Tibial nerve (tissue), 4 donors: Measurements from ENCODE around the gene LFNG. TPM values are rescaled to one million over a fixed set of nuclear protein-coding genes. Genes with fewer than 3 reads are reported as not detected.

Source experiments
- DNase-seq, 2 donors: peaks; one replicate each; pipeline ENCODE4 v3.0.0-alpha.2; 2019; ENCODE audit warnings: low spot score in 2 of 2
- H3K27ac ChIP-seq, 4 donors: fragments of 200-600 bp; sonication (generic) in 3 of 4; one replicate each; pipeline ENCODE4 v1.5.1; 2017 to 2019; ENCODE audit warnings: mild to moderate bottlenecking in 1 of 4
- H3K27me3 ChIP-seq, 2 donors: fragments of 200-600 bp; sonication (generic) in 1 of 2; one replicate each; pipeline versions ENCODE4 v1.5.1 to v1.6.0; 2017 to 2019
- H3K36me3 ChIP-seq, 3 donors: fragments of 200-600 bp; sonication (generic); one replicate each; pipeline ENCODE4 v1.5.1; 2018 to 2019
- H3K4me1 ChIP-seq, 4 donors: fragments of 200-600 bp; sonication (generic) in 3 of 4; one replicate each; pipeline ENCODE4 v1.5.1; 2017 to 2019
- H3K4me3 ChIP-seq, 4 donors: fragments of 200-600 bp; sonication (generic) in 3 of 4; one replicate each; pipeline ENCODE4 v1.5.1; 2017 to 2019; ENCODE audit warnings: mild to moderate bottlenecking in 1 of 4, moderate library complexity in 1 of 4
- H3K9me3 ChIP-seq, 4 donors: fragments of 200-600 bp; sonication (generic) in 3 of 4; one replicate each; pipeline ENCODE4 v1.5.1; 2017 to 2019
- EP300 ChIP-seq, 2 donors: sonication (generic); formaldehyde crosslinking; IDR thresholded peaks; one replicate each; pipeline ENCODE4 v1.6.1; 2017; ENCODE audit warnings: antibody characterized with exemption in 2 of 2, mild to moderate bottlenecking in 1 of 2
- POLR2A ChIP-seq, 2 donors: fragments of 450-650 bp; IDR thresholded peaks; one replicate each; pipeline ENCODE4 v1.6.1; 2017; ENCODE audit warnings: antibody characterized with exemption in 2 of 2, mild to moderate bottlenecking in 2 of 2, moderate library complexity in 2 of 2
- WGBS, 2 donors: methylation state at CpG; one replicate each; pipeline ENCODE4 v1.1.5; 2018; 5-methylcytosine and 5-hydroxymethylcytosine counted together
- total RNA-seq, 4 donors: library from RNA; depleted of rRNA; stranded (reverse); fragments of >200 nt; gene quantifications; one replicate each; pipeline ENCODE4 v1.1.0, GENCODE V29; 2016
- TF ChIP-seq, protein P1 (sequence below), 5 experiments: fragments of 200-600 bp in 3 of 5; fragments of 450-650 bp in 2 of 5; sonication (generic) in 3 of 5; IDR thresholded peaks; one replicate each; pipeline ENCODE4 v1.5.1; 2016 to 2019; ENCODE audit warnings: antibody characterized with exemption in 5 of 5, mild to moderate bottlenecking in 3 of 5, moderate library complexity in 2 of 5

The LFNG gene
- total RNA-seq, 4 donors from 2014 or later, result 8.8 to 21.6 (median 11.3) TPM

DNA sequence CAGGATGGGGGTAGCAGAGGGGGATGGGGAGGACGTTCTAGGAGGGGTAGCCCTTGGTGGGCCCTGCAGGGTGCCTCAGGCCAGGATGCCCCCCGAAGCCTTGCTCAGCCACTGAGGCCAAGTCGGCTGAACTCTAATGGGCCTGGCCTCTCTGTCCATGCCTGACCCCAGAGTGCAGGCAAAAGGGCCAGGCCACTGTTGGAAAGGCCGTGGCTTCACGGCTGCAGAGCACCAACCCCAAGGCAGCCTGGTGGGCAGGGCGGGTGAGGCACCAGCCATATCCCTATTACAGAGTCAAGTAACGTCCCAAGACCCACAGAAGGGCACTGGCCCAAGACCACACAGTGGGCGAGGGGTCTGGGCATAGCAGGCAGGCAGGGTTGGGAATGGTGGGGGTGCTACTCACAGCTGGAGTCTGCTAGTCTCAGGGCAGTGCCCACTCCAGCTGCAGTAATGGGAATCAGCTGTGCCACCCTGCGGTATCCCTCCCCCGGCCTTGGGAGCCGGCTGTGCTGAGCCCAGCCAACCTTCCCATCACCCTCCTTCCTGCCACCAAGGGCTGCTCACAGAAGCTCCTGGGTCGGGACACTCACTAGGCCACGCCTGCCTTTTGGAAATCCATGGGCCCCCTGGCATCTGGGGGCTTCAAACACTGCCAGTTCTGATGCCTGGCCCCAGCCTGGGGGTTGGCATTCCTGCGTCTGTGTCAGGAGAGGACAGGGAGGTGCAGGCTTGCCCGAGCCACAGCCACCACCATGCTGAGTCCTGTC lies 4.0 kb upstream of the LFNG start:
- TF ChIP-seq POLR2A (IDR thresholded peaks at IDR 0.05), result no peak
- TF ChIP-seq EP300 (IDR thresholded peaks at IDR 0.05), result no peak
- TF ChIP-seq, protein P1, sequence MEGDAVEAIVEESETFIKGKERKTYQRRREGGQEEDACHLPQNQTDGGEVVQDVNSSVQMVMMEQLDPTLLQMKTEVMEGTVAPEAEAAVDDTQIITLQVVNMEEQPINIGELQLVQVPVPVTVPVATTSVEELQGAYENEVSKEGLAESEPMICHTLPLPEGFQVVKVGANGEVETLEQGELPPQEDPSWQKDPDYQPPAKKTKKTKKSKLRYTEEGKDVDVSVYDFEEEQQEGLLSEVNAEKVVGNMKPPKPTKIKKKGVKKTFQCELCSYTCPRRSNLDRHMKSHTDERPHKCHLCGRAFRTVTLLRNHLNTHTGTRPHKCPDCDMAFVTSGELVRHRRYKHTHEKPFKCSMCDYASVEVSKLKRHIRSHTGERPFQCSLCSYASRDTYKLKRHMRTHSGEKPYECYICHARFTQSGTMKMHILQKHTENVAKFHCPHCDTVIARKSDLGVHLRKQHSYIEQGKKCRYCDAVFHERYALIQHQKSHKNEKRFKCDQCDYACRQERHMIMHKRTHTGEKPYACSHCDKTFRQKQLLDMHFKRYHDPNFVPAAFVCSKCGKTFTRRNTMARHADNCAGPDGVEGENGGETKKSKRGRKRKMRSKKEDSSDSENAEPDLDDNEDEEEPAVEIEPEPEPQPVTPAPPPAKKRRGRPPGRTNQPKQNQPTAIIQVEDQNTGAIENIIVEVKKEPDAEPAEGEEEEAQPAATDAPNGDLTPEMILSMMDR (IDR thresholded peaks at IDR 0.05), result no peak
- no peaks in the 10 kb centered on the region for H3K36me3 ChIP-seq
- H3K4me3 ChIP-seq, result no peak overlapping the region
- no peak overlapping the region for H3K27ac ChIP-seq
- H3K27me3 ChIP-seq, result no peaks in the 10 kb centered on the region
- H3K4me1 ChIP-seq, result peaks cover 0 to 51% (median 32%) of the 10 kb centered on the region in 4 donors
- no peak for DNase-seq
- H3K9me3 ChIP-seq, result no peaks in the 10 kb centered on the region
- WGBS, 2 donors, result 79 to 85% methylated on average over 5 to 11 of the region's 15 CpGs

DNA sequence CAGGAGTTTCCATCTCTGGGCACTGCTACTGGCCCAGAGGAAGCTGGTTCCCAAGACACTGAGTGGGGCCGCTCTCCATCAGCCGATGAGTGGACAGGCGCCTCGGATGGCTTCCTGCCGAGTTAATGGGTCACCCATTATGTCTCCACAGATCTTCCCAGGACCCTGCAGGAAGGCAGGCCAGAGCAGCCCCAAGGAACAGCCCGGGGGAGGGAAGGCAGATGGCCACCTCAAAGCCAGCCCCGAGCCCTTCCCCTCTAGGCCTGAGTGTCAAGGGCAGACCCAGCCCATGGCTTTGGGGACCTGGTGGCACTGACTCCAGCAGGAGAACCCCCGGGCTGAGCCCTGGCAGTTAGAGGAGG lies 3.4 kb upstream of the LFNG start:
- no peak for DNase-seq
- Histone ChIP-seq H3K9me3 (no peaks in the 10 kb centered on the region), H3K27ac (no peak overlapping the region), H3K27me3 (peaks cover 0 to 3% of the 10 kb centered on the region in 2 donors), H3K4me1 (peaks cover 0 to 53% (median 34%) of the 10 kb centered on the region in 4 donors), H3K4me3 (no peak overlapping the region), H3K36me3 (no peaks in the 10 kb centered on the region)
- 65 to 74% methylated on average over 7 to 8 of the region's 8 CpGs for WGBS, 2 donors
- TF ChIP-seq EP300 (IDR thresholded peaks at IDR 0.05), result no peak
- TF ChIP-seq, protein P1 (IDR thresholded peaks at IDR 0.05), result no peak
- TF ChIP-seq POLR2A (IDR thresholded peaks at IDR 0.05), result no peak

DNA sequence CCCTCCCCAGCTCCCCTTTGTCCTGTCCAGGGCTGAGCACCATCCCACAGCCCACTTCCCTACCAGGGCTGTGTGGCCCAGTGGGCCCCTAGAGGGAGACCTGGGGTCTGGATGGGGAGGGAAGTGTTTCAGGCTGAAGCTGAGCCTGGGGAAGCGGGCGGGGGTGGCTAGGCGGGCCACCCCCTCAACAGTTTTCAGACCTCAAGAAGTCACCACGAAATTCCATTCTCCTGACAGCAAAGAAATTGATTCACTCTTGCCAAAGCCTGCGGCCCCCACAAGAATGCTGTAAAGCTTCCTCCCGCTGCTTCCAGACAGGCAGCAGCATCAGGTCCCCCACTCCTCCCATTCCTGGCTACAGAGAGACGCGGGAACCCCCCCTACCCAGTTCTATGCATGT lies 2.5 kb upstream of the LFNG start:
- Histone ChIP-seq H3K36me3 (no peaks in the 10 kb centered on the region), H3K4me1 (peaks cover 0 to 53% (median 35%) of the 10 kb centered on the region in 4 donors), H3K9me3 (no peaks in the 10 kb centered on the region), H3K27me3 (peaks cover 0 to 11% of the 10 kb centered on the region in 2 donors), H3K27ac (peak overlapping the region in 2 of 4 donors; percentile 44 to 75), H3K4me3 (no peak overlapping the region)
- 35 to 48% methylated on average over 6 to 8 of the region's 8 CpGs for WGBS, 2 donors
- TF ChIP-seq, protein P1 (IDR thresholded peaks at IDR 0.05), result no peak
- no peak for DNase-seq

DNA sequence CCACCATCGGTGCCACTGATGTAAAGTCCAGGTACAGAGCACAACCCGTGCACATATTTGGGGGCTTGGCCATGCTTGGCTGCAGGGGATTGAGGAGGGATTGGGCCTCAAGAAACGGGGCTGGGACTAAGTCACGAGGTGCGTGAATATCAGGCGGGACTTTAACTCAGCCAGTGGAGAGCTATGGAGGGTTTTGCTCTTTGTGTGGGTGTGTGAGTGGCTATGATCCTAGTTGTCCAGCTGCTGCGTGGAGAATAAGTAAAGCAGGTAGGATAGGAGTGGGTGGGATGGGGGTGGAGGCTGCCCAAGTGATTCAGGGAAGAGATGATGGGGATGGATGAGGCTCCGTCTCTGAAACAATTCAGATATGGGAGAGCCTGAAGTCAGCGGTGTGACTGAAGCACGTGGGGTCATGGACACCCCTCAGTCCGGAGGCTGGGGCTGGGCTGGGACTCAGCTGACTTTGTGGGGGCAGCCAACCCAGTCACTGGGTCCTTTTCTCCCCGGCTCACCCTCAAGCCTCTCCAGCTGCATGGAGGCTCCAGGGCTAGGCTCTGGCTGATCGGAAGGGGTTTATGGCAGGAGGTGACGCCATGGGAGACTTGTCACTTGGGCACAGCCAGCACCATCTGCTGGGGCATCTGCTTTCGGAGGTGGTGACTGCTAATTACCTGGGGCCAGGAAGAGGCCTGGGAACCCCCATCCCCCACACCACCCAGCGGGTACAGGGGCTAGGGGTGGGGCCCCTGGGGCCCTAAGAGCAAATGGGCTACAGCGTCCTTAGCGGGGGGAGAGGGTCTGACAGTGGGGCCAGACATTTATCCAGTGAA lies 1.7 kb upstream of the LFNG start:
- WGBS, 2 donors, result 59 to 66% methylated on average over 16 to 18 of the region's 18 CpGs
- H3K4me1 ChIP-seq, result peaks cover 0 to 54% (median 39%) of the 10 kb centered on the region in 4 donors
- no peak overlapping the region for H3K4me3 ChIP-seq
- no peak for TF ChIP-seq POLR2A (IDR thresholded peaks at IDR 0.05)
- no peak for TF ChIP-seq EP300 (IDR thresholded peaks at IDR 0.05)
- TF ChIP-seq, protein P1 (IDR thresholded peaks at IDR 0.05), result no peak
- DNase-seq, result no peak
- no peaks in the 10 kb centered on the region for H3K9me3 ChIP-seq
- no peaks in the 10 kb centered on the region for H3K36me3 ChIP-seq
- H3K27me3 ChIP-seq, result peaks cover 0 to 19% of the 10 kb centered on the region in 2 donors
- H3K27ac ChIP-seq, result peak overlapping the region in 2 of 4 donors; percentile 75

DNA sequence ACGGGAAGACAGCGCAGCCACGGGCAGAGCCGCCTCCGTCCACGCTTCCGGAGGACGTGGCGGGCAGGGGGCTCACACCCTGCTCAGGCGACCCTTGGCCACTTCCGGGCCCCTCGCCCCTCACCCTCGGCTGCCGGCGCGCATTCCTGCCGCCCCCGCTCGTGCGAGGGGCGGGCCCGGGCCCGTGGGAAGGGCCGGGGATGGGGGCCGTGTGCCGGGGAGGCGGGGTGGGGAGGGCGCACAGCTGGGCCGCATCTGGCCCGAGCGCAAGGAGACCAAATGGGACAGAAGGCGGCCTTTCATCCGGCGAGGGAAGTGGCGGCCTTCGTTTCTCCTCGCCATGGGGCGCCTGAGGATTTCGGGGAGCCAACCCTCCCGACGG lies 846 bp upstream of the LFNG start:
- 10 to 20% methylated on average over 23 to 28 of the region's 41 CpGs for WGBS, 2 donors
- peaks cover 0 to 20% of the 10 kb centered on the region in 2 donors for H3K27me3 ChIP-seq
- peak overlapping the region in 3 of 4 donors; percentile 47 to 75 (median 75) for H3K27ac ChIP-seq
- no peak for DNase-seq
- H3K9me3 ChIP-seq, result no peaks in the 10 kb centered on the region
- no peak for TF ChIP-seq EP300 (IDR thresholded peaks at IDR 0.05)
- TF ChIP-seq POLR2A (IDR thresholded peaks at IDR 0.05), result no peak
- TF ChIP-seq, protein P1 (IDR thresholded peaks at IDR 0.05), result no peak
- no peaks in the 10 kb centered on the region for H3K36me3 ChIP-seq
- H3K4me3 ChIP-seq, result peak overlapping the region; percentile 43 to 63 (median 54)
- H3K4me1 ChIP-seq, result peaks cover 0 to 62% (median 47%) of the 10 kb centered on the region in 4 donors
